Glomerular endothelial cell (primary cell): ENCODE data around the gene TXNDC2. TPM values are rescaled to one million over a fixed set of nuclear protein-coding genes. Genes with fewer than 3 reads are reported as not detected.

Source experiments
- DNase-seq: peaks from one replicate; pipeline ENCODE4 v3.0.0-alpha.2; 2011; ENCODE audit warnings: low read depth, low spot score; ENCODE audit errors: extremely low read depth
- total RNA-seq: library from RNA; depleted of rRNA; stranded (reverse); fragments of >200 nt; gene quantifications from 2 replicates; pipeline ENCODE4 v1.2.3, GENCODE V29; 2015

The TXNDC2 gene
- total RNA-seq, 1 donor from 2014 or later: not detected

- no peak for DNase-seq
These were observed 44.6 kb downstream of the TXNDC2 start for GRCh38 chr18:9930299-9930884.

GRCh38 chr18:9931146-9931545 is 45.4 kb downstream of the TXNDC2 start:
- no peak for DNase-seq

GRCh38 chr18:9931678-9932077 is 45.9 kb downstream of the TXNDC2 start:
- DNase-seq: no peak

- no peak for DNase-seq
These were observed 48.1 kb downstream of the TXNDC2 start for GRCh38 chr18:9933865-9934264.

GRCh38 chr18:9934274-9934673 is 48.5 kb downstream of the TXNDC2 start:
- DNase-seq: no peak

Other genes starting within 250 kb of the TXNDC2 start
- 19.4 and 32.8 TPM in 2 replicates for gene RAB31, start 177.7 kb upstream of the TXNDC2 start, total RNA-seq
- gene VAPA, start 28.0 kb downstream of the TXNDC2 start, total RNA-seq: 156 and 181 TPM in 2 replicates